ENCODE measurements around the gene ARAP1. TPM values are rescaled to one million over a fixed set of nuclear protein-coding genes. Genes with fewer than 3 reads are reported as not detected.

Gene ARAP1
- total RNA-seq, 1 experiment from 2014 or later, result 53.0 TPM

- intact Hi-C loops (cut with micrococcal nuclease; ENCODE audit: unreplicated experiment), result loop anchor here (5.0 kb wide), 1 partner anchor 32 kb away; no protein-coding TSS in a partner anchor
- Mint-ChIP-seq H3K4me3 (ENCODE audit: low read depth, unreplicated experiment) (no peak overlapping the region), H3K27ac (ENCODE audit: unreplicated experiment) (no peak overlapping the region), H3K9me3 (ENCODE audit: low read depth, unreplicated experiment) (no peaks in the 10 kb centered on the region), H3K27me3 (ENCODE audit: unreplicated experiment) (peaks cover 31% of the 10 kb centered on the region), H3K36me3 (ENCODE audit: insufficient read depth, unreplicated experiment) (peaks cover 6% of the 10 kb centered on the region), H3K4me1 (ENCODE audit: low read depth, unreplicated experiment) (peaks cover 20% of the 10 kb centered on the region)
- no peak for DNase-seq
- BruUV-seq (replicated peaks), result no TSS peak
- no peak for TF ChIP-seq CTCF (IDR thresholded peaks at IDR 0.05; ENCODE audit: unreplicated experiment)
- CTCF ChIA-PET, result no interaction called here
Observed at GRCh38 chr11:72639502-72640375, 112.5 kb downstream of the ARAP1 start.

GRCh38 chr11:72637926-72638325 is 114.3 kb downstream of the ARAP1 start:
- Mint-ChIP-seq H3K9me3 (ENCODE audit: low read depth, unreplicated experiment) (no peaks in the 10 kb centered on the region), H3K27ac (ENCODE audit: unreplicated experiment) (peak overlapping the region; percentile 16), H3K4me3 (ENCODE audit: low read depth, unreplicated experiment) (no peak overlapping the region), H3K4me1 (ENCODE audit: low read depth, unreplicated experiment) (peaks cover 11% of the 10 kb centered on the region), H3K27me3 (ENCODE audit: unreplicated experiment) (peaks cover 41% of the 10 kb centered on the region), H3K36me3 (ENCODE audit: insufficient read depth, unreplicated experiment) (no peaks in the 10 kb centered on the region)
- CTCF ChIA-PET, result interaction anchor here (0.6 to 1.0 kb wide), 3 partner anchors 12 to 64 kb away, joined by 3 to 6 read pairs (median 3); no protein-coding TSS in a partner anchor
- TF ChIP-seq CTCF (IDR thresholded peaks at IDR 0.05; ENCODE audit: unreplicated experiment), result no peak
- no TSS peak for BruUV-seq (replicated peaks)
- no peak for DNase-seq
- intact Hi-C loops (cut with micrococcal nuclease; ENCODE audit: unreplicated experiment), result no loop called here

- DNase-seq, result no peak
- intact Hi-C loops (cut with micrococcal nuclease; ENCODE audit: unreplicated experiment), result no loop called here
- H3K36me3 Mint-ChIP-seq (ENCODE audit: insufficient read depth, unreplicated experiment), result no peaks in the 10 kb centered on the region
- no peaks in the 10 kb centered on the region for H3K9me3 Mint-ChIP-seq (ENCODE audit: low read depth, unreplicated experiment)
- peak overlapping the region; percentile 16 for H3K27ac Mint-ChIP-seq (ENCODE audit: unreplicated experiment)
- no peak for TF ChIP-seq CTCF (IDR thresholded peaks at IDR 0.05; ENCODE audit: unreplicated experiment)
- peaks cover 41% of the 10 kb centered on the region for H3K27me3 Mint-ChIP-seq (ENCODE audit: unreplicated experiment)
- CTCF ChIA-PET, result interaction anchor here (1.0 kb wide), 1 partner anchor 38 kb away, joined by 3 read pairs; no protein-coding TSS in a partner anchor
- H3K4me1 Mint-ChIP-seq (ENCODE audit: low read depth, unreplicated experiment), result peaks cover 11% of the 10 kb centered on the region
- no TSS peak for BruUV-seq (replicated peaks)
- H3K4me3 Mint-ChIP-seq (ENCODE audit: low read depth, unreplicated experiment), result no peak overlapping the region
Observed at GRCh38 chr11:72637198-72637597, 115.0 kb downstream of the ARAP1 start.

GRCh38 chr11:72636376-72636775 is 115.8 kb downstream of the ARAP1 start:
- intact Hi-C loops (cut with micrococcal nuclease; ENCODE audit: unreplicated experiment), result no loop called here
- H3K4me1 Mint-ChIP-seq (ENCODE audit: low read depth, unreplicated experiment), result peaks cover 11% of the 10 kb centered on the region
- H3K27me3 Mint-ChIP-seq (ENCODE audit: unreplicated experiment), result peaks cover 46% of the 10 kb centered on the region
- CTCF ChIA-PET, result no interaction called here
- no peaks in the 10 kb centered on the region for H3K36me3 Mint-ChIP-seq (ENCODE audit: insufficient read depth, unreplicated experiment)
- TF ChIP-seq CTCF (IDR thresholded peaks at IDR 0.05; ENCODE audit: unreplicated experiment), result no peak
- no peak for DNase-seq
- no TSS peak for BruUV-seq (replicated peaks)
- H3K4me3 Mint-ChIP-seq (ENCODE audit: low read depth, unreplicated experiment), result no peak overlapping the region
- H3K9me3 Mint-ChIP-seq (ENCODE audit: low read depth, unreplicated experiment), result no peaks in the 10 kb centered on the region
- H3K27ac Mint-ChIP-seq (ENCODE audit: unreplicated experiment), result no peak overlapping the region
